GM12878 (cell line): ENCODE data around the gene C1QTNF9B. TPM values are rescaled to one million over a fixed set of nuclear protein-coding genes. Genes with fewer than 3 reads are reported as not detected.

Source experiments
- ATAC-seq: fragments of 200-7000 bp; cut with Tn5 transposase; 3 replicates; pipeline ENCODE4 v1.9.1; 2020; ENCODE audit warnings: mild to moderate bottlenecking, moderate library complexity
- BruUV-seq: library from RNA; stranded (reverse); fragments of 400-500 nt; replicated peaks from 2 replicates; lab custom pipeline; 2021; lab: Mats Ljungman, UMichigan
- CTCF ChIA-PET: fragments of 300-600 bp; sonication (Branson Sonifier 250); formaldehyde crosslinking; extraction: SDS; loops from one replicate; lab custom pipeline; 2021; ENCODE audit warnings: inconsistent platforms; lab: Yijun Ruan, JAX
- POLR2A ChIA-PET: fragments of 350-600 bp; formaldehyde crosslinking; extraction: SDS; loops from one replicate; lab custom pipeline; 2021; ENCODE audit warnings: inconsistent platforms; lab: Charles Lee
- RAD21 ChIA-PET: fragments of 300-600 bp; sonication (Branson Sonifier 250); formaldehyde crosslinking; loops from one replicate; lab custom pipeline; 2023; ENCODE audit warnings: antibody characterized with exemption; ENCODE audit not compliant: unreplicated experiment; lab: Charles Lee
- SMC1A ChIA-PET: fragments of 300-600 bp; sonication (Branson Sonifier 250); formaldehyde crosslinking; loops from one replicate; lab custom pipeline; 2023; ENCODE audit not compliant: unreplicated experiment, uncharacterized antibody; lab: Charles Lee
- DNase-seq: peaks from one replicate; pipeline ENCODE4 v3.0.0-alpha.2; 2011; ENCODE audit warnings: low read depth, low spot score
- FAIRE-seq: peaks from 3 replicates; lab custom pipeline; 2011; peaks lifted over from hg19 to GRCh38; lab: Jason Lieb, UNC
- H2AFZ ChIP-seq: 2 replicates; pipeline ENCODE4 v1.6.0; 2011; ENCODE audit warnings: low read depth, low read length, control low read depth; ENCODE audit not compliant: control insufficient read depth
- H3K27ac ChIP-seq: 2 replicates; pipeline ENCODE4 v1.5.1; 2011; ENCODE audit warnings: control low read depth; ENCODE audit not compliant: control insufficient read depth, insufficient read depth
- H3K27me3 ChIP-seq, 2 experiments: replicated peaks in 1 of 2; 2 replicates each; pipeline versions ENCODE4 v1.6.0 to v1.6.1; 2011; ENCODE audit warnings: low read length in 1 of 2; ENCODE audit not compliant: control insufficient read depth in 2 of 2, insufficient read depth in 2 of 2
- H3K36me3 ChIP-seq, 2 experiments: 2 replicates each; pipeline ENCODE4 v1.5.1; 2011; ENCODE audit warnings: low read length in 1 of 2; ENCODE audit not compliant: control insufficient read depth in 2 of 2, insufficient read depth in 2 of 2
- H3K4me1 ChIP-seq: 2 replicates; pipeline ENCODE4 v1.6.1; 2011; ENCODE audit warnings: mild to moderate bottlenecking, low read length, moderate library complexity, mixed read lengths; ENCODE audit not compliant: control insufficient read depth, insufficient read depth
- H3K4me2 ChIP-seq: 2 replicates; pipeline ENCODE4 v1.6.0; 2011; ENCODE audit warnings: control low read depth; ENCODE audit not compliant: control insufficient read depth, insufficient read depth
- H3K4me3 ChIP-seq: fragments of 200-600 bp; sonication (generic); 2 replicates; pipeline ENCODE4 v1.5.1; 2016
- H3K79me2 ChIP-seq: 2 replicates; pipeline ENCODE4 v1.6.0; 2011; ENCODE audit warnings: low read length; ENCODE audit not compliant: control insufficient read depth, insufficient read depth
- H3K9ac ChIP-seq: 2 replicates; pipeline ENCODE4 v1.8.0; 2011; ENCODE audit warnings: low read length, control low read depth, mixed read lengths; ENCODE audit not compliant: control insufficient read depth, insufficient read depth
- H3K9me3 ChIP-seq: replicated peaks from 3 replicates; pipeline ENCODE4 v1.5.1; 2011; ENCODE audit warnings: mild to moderate bottlenecking, low read length; ENCODE audit not compliant: control insufficient read depth, insufficient read depth
- H4K20me1 ChIP-seq: 2 replicates; pipeline ENCODE4 v1.6.0; 2011; ENCODE audit not compliant: control insufficient read depth, insufficient read depth
- BHLHE40 ChIP-seq, 2 experiments: fragments of 450-650 bp in 1 of 2; IDR thresholded peaks; 2 replicates each; pipeline ENCODE4 v1.6.1; 2011 to 2017; ENCODE audit warnings: low read depth in 2 of 2, borderline replicate concordance in 1 of 2, improper control_type of control experiment in 1 of 2, low read length in 1 of 2, mild to moderate bottlenecking in 1 of 2
- DPF2 ChIP-seq: fragments of 450-650 bp; IDR thresholded peaks from 2 replicates; pipeline ENCODE4 v1.6.1; 2017; ENCODE audit warnings: mild to moderate bottlenecking
- EGR1 ChIP-seq, 2 experiments: IDR thresholded peaks; 1 replicate in 1 of 2; 2 replicates in 1 of 2; pipeline ENCODE4 v1.6.1; 2011 to 2012; ENCODE audit warnings: low read depth in 2 of 2, low read length in 2 of 2, borderline replicate concordance in 1 of 2, mild to moderate bottlenecking in 1 of 2, moderate library complexity in 1 of 2
- NFYB ChIP-seq: IDR thresholded peaks from 2 replicates; pipeline ENCODE4 v1.6.1; 2011; ENCODE audit warnings: low read depth, mild to moderate bottlenecking, low read length, improper control_type of control experiment, moderate library complexity; ENCODE audit not compliant: insufficient read depth
- POU2F2 ChIP-seq: IDR thresholded peaks from 3 replicates; pipeline ENCODE4 v1.6.1; 2011; ENCODE audit warnings: low read depth, mild to moderate bottlenecking, low read length, borderline replicate concordance
- WGBS: methylation state at CpG from one replicate; pipeline ENCODE4 v1.1.6; 2016; ENCODE audit warnings: low lambda C conversion rate; ENCODE audit not compliant: insufficient replicate concordance, insufficient coverage; ENCODE audit errors: missing lambda C conversion rate; 5-methylcytosine and 5-hydroxymethylcytosine counted together
- in situ Hi-C: fragments of 300-500 bp; cut with MboI; formaldehyde crosslinking; loops from 9 replicates; pipeline ENCODE4 v1.14.3; 2018; ENCODE audit warnings: mixed read lengths
- intact Hi-C: fragments of 100-400 bp; cut with micrococcal nuclease; formaldehyde crosslinking; loops from one replicate; pipeline ENCODE4 v1.14.2; 2022; ENCODE audit not compliant: unreplicated experiment
- polyA plus RNA-seq, 11 experiments: library from polyadenylated mRNA; depleted of rRNA in 4 of 11; unstranded in 6 of 11; stranded (reverse) in 5 of 11; fragments of >200 nt; fragmentation: Nextera tagmentation in 4 of 11; fragmentation: Illumina TruSeq in 1 of 11; extraction: Ambion mirVana in 4 of 11; extraction: Trizol in 1 of 11; gene quantifications; 1 replicate in 1 of 11; 2 replicates in 10 of 11; pipeline versions ENCODE4 v1.2.1 to v1.2.3, GENCODE V29; 2011 to 2016; ENCODE audit warnings: inconsistent platforms in 2 of 11, missing spikeins in 2 of 11, low read depth in 1 of 11
- total RNA-seq, 4 experiments: library from RNA; depleted of rRNA in 3 of 4; stranded (reverse); fragments of >200 nt in 3 of 4; fragmentation: Illumina TruSeq in 1 of 4; extraction: Trizol in 1 of 4; gene quantifications; 2 replicates each; pipeline versions ENCODE4 v1.2.1 to v1.2.3, GENCODE V29; 2013 to 2021

C1QTNF9B gene
- total and polyA plus RNA-seq, 10 of the 15 experiments (the other 5 are each of a cell fraction or from before 2014, with no cell fraction given), result 0.10 to 0.48 (median 0.32) TPM; not detected in 6

DNA sequence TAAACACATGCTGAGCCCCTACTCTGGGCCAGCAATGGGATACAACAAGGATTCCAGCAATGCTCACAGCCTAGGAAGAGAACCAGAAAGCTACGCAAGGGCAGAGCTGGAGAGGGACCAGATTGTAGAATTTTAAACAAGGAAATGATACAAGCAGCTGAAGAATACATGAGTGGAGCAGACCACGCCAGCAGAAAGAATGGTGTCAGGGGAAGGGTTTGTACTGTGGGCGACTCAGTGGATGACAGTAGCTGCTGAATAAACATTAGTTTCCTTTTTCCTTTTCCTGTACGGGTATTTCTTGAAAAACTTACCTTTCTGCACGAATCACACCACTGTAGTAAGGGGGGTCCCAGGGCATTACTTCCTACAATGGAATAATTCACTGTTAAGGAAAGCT lies 38.8 kb downstream of the C1QTNF9B start (continued):
- TF ChIP-seq NFYB, result no peak
- no peak for TF ChIP-seq DPF2
- TF ChIP-seq EGR1 (IDR thresholded peaks at IDR 0.05; ENCODE audit: borderline replicate concordance in 1 of 2, low read depth in 2 of 2, low read length in 2 of 2), result no peak

DNA sequence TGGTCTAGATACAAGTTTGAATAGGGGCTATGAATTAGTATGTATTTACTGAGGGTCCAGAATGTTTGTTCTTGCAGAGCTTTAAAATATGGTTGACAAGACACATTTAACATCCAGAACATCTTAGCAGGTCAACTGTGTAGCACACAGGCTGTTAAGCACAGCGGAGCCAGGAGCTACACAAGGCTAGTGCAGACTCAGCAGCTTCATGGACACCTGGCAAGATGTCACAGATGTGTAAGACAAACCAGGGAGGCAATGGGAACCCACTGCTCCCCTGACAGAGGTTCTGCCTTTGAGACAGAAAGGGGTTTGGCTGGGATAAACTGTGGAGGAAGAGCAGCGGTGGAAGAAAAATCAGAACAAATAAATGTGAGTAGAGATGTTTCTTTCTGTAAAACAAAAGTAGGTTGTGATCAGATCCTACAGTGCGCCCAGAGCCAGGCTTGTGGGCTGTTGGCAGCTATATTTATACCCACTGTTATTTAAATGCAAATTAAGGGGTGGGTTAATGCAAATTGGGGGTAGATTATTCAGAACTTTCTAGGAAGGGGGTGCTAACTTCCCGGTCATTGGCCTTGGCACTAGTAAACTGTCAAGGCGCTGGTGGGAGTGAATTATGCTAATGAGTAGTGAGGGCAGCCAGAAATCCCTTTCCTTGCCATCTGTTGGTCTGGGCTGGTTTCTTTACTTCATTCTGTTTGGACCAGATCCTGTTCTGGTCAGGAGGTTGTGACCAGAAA lies 41.1 kb downstream of the C1QTNF9B start:
- TF ChIP-seq POU2F2 (0 out of 3 replicates have a peak, but pooled peaks have one; percentile 10), BHLHE40 (IDR thresholded peaks at IDR 0.05; ENCODE audit: borderline replicate concordance in 1 of 2, low read depth in 2 of 2, low read length in 1 of 2) (no peak)
- peak overlapping the region; percentile 49 for H3K27ac ChIP-seq
- FAIRE-seq, result peak; percentile 35
- peaks cover 13% of the 10 kb centered on the region for H3K4me1 ChIP-seq
- no peaks in the 10 kb centered on the region for H4K20me1 ChIP-seq
- in situ Hi-C loops (no loop called here), intact Hi-C loops (no loop called here)
- WGBS, result 85% methylated on average over 5 of the region's 5 CpGs
- H3K9ac ChIP-seq, result no peak overlapping the region
- H3K27me3 ChIP-seq, result no peaks in the 10 kb centered on the region
- no peaks in the 10 kb centered on the region for H3K79me2 ChIP-seq
- ChIA-PET RAD21 (interaction anchor here (0.9 to 1.9 kb wide), 8 partner anchors 8 to 109 kb away, joined by 3 to 9 read pairs (median 4); no protein-coding TSS in a partner anchor), POLR2A (no interaction called here), CTCF (interaction anchor here (0.9 to 2.0 kb wide), 7 partner anchors 10 to 389 kb away, joined by 3 to 5 read pairs (median 4); no protein-coding TSS in a partner anchor), SMC1A (interaction anchor here (0.8 to 1.9 kb wide), 10 partner anchors 10 to 108 kb away, joined by 3 to 21 read pairs (median 4); partner anchors contain the start of gene MIPEP)
- H3K4me3 ChIP-seq, result no peak overlapping the region
- H3K36me3 ChIP-seq, result no peaks in the 10 kb centered on the region
- peak overlapping the region; percentile 24 for H2AFZ ChIP-seq
- H3K4me2 ChIP-seq, result peak overlapping the region; percentile 30; the same call in 1 of the 2 replicates
- no TSS peak for BruUV-seq
- peak; percentile 23 for ATAC-seq
- H3K9me3 ChIP-seq, result no peaks in the 10 kb centered on the region
- no peak for DNase-seq
